Mesothelial cell of epicardium (in vitro differentiated cells): ENCODE results near the gene PHLDB1. TPM values are rescaled to one million over a fixed set of nuclear protein-coding genes. Genes with fewer than 3 reads are reported as not detected.

Experiments
- DNase-seq, 2 experiments: peaks; one replicate each; pipeline ENCODE4 v3.0.0; 2021; ENCODE audit warnings: low spot score in 2 of 2; ENCODE audit not compliant: unreplicated experiment in 2 of 2
- H3K27ac Mint-ChIP-seq: 2 replicates; pipeline ENCODE4 v1.8.0; 2021; ENCODE audit warnings: mixed read lengths
- H3K27me3 Mint-ChIP-seq: 2 replicates; pipeline ENCODE4 v1.8.0; 2021; ENCODE audit warnings: low read depth, mixed read lengths
- H3K36me3 Mint-ChIP-seq: 2 replicates; pipeline ENCODE4 v1.8.0; 2021; ENCODE audit warnings: mixed read lengths
- H3K4me1 Mint-ChIP-seq: 2 replicates; pipeline ENCODE4 v1.8.0; 2021; ENCODE audit warnings: mixed read lengths
- H3K4me3 Mint-ChIP-seq: 2 replicates; pipeline ENCODE4 v1.8.0; 2021; ENCODE audit warnings: mild to moderate bottlenecking, moderate library complexity, mixed read lengths
- H3K9me3 Mint-ChIP-seq: 2 replicates; pipeline ENCODE4 v1.8.0; 2021; ENCODE audit warnings: mixed read lengths
- total RNA-seq: library from RNA; stranded (reverse); gene quantifications from 3 replicates; pipeline ENCODE4 v1.2.1, GENCODE V29; 2021
- TF ChIP-seq, protein P1 (sequence below): fragments of 200-600 bp; sonication (generic); IDR thresholded peaks from one replicate; pipeline ENCODE4 v1.5.0; 2021; ENCODE audit warnings: antibody characterized with exemption; ENCODE audit not compliant: unreplicated experiment

PHLDB1 gene
- total RNA-seq, 1 donor from 2014 or later = 148 TPM

GRCh38 chr11:118646393-118646792, 39.0 kb downstream of the PHLDB1 start:
- H3K4me3 Mint-ChIP-seq = no peak overlapping the region

DNA sequence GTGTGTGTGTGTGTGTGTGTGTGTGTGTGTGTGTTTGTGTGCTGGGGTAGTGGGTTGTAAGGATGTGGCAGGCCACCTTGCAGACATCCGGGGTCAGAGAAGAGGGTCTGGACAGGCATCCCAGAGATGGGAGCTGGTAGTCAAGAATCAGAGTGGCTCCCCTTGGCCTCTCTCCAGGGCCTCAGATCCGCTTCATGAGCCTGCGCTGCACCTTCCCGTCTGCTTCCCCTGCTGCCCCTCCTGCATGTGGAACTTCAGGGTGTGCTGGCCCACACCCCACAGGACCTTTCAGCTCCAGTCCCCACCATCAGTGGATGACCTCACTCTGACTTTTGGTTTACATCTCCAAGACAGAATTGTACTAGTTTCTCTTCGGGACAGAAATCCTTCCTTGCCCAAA, 40.9 kb downstream of the PHLDB1 start:
- H3K36me3 Mint-ChIP-seq = peaks cover 59% of the 10 kb centered on the region
- TF ChIP-seq, protein P1, sequence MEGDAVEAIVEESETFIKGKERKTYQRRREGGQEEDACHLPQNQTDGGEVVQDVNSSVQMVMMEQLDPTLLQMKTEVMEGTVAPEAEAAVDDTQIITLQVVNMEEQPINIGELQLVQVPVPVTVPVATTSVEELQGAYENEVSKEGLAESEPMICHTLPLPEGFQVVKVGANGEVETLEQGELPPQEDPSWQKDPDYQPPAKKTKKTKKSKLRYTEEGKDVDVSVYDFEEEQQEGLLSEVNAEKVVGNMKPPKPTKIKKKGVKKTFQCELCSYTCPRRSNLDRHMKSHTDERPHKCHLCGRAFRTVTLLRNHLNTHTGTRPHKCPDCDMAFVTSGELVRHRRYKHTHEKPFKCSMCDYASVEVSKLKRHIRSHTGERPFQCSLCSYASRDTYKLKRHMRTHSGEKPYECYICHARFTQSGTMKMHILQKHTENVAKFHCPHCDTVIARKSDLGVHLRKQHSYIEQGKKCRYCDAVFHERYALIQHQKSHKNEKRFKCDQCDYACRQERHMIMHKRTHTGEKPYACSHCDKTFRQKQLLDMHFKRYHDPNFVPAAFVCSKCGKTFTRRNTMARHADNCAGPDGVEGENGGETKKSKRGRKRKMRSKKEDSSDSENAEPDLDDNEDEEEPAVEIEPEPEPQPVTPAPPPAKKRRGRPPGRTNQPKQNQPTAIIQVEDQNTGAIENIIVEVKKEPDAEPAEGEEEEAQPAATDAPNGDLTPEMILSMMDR = no peak
- no peak overlapping the region for H3K4me3 Mint-ChIP-seq
- H3K27ac Mint-ChIP-seq = no peak overlapping the region
- no peaks in the 10 kb centered on the region for H3K27me3 Mint-ChIP-seq
- no peaks in the 10 kb centered on the region for H3K4me1 Mint-ChIP-seq
- no peaks in the 10 kb centered on the region for H3K9me3 Mint-ChIP-seq
- no peak for DNase-seq

More at GRCh38 chr11:118646393-118646792, 39.0 kb downstream of the PHLDB1 start:
- Mint-ChIP-seq H3K36me3 (peaks cover 49% of the 10 kb centered on the region), H3K4me1 (peaks cover 6% of the 10 kb centered on the region), H3K9me3 (no peaks in the 10 kb centered on the region), H3K27ac (peak overlapping the region; percentile 18), H3K27me3 (no peaks in the 10 kb centered on the region)
- TF ChIP-seq, protein P1 = no peak
- no peak for DNase-seq

GRCh38 chr11:118649941-118650340, 42.5 kb downstream of the PHLDB1 start:
- H3K27me3 Mint-ChIP-seq = no peaks in the 10 kb centered on the region
- H3K36me3 Mint-ChIP-seq = peaks cover 60% of the 10 kb centered on the region
- H3K9me3 Mint-ChIP-seq = no peaks in the 10 kb centered on the region
- H3K4me1 Mint-ChIP-seq = no peaks in the 10 kb centered on the region
- H3K4me3 Mint-ChIP-seq = no peak overlapping the region
- DNase-seq = peak in 1 of 2 experiments; percentile 6
- no peak overlapping the region for H3K27ac Mint-ChIP-seq
- TF ChIP-seq, protein P1 = no peak

GRCh38 chr11:118650366-118650765, 43.0 kb downstream of the PHLDB1 start:
- peak in 1 of 2 experiments; percentile 3 for DNase-seq
- H3K27me3 Mint-ChIP-seq = no peaks in the 10 kb centered on the region
- H3K36me3 Mint-ChIP-seq = peaks cover 60% of the 10 kb centered on the region
- H3K4me1 Mint-ChIP-seq = no peaks in the 10 kb centered on the region
- H3K27ac Mint-ChIP-seq = no peak overlapping the region
- TF ChIP-seq, protein P1 = no peak
- H3K9me3 Mint-ChIP-seq = no peaks in the 10 kb centered on the region
- no peak overlapping the region for H3K4me3 Mint-ChIP-seq

GRCh38 chr11:118651820-118652219, 44.4 kb downstream of the PHLDB1 start:
- Mint-ChIP-seq H3K36me3 (peaks cover 53% of the 10 kb centered on the region), H3K4me1 (no peaks in the 10 kb centered on the region)
- no peak for DNase-seq

More at GRCh38 chr11:118651820-118652219, 44.4 kb downstream of the PHLDB1 start:
- Mint-ChIP-seq H3K4me3 (no peak overlapping the region), H3K27ac (no peak overlapping the region), H3K9me3 (no peaks in the 10 kb centered on the region), H3K27me3 (no peaks in the 10 kb centered on the region)
- TF ChIP-seq, protein P1 = no peak
